Smooth muscle cell (in vitro differentiated cells): ENCODE measurements around the gene RPS6KA5. TPM values are rescaled to one million over a fixed set of nuclear protein-coding genes. Genes with fewer than 3 reads are reported as not detected.

Source experiments
- DNase-seq: peaks from one replicate; lab custom pipeline; 2025; ENCODE audit not compliant: unreplicated experiment; lab: John Stamatoyannopoulos, UW
- H2AFZ ChIP-seq: fragments of 200-600 bp; sonication (generic); 2 replicates; pipeline ENCODE4 v1.6.0; 2016; ENCODE audit warnings: antibody characterized with exemption, low read depth, mild to moderate bottlenecking
- H3F3A ChIP-seq: fragments of 200-600 bp; sonication (generic); 2 replicates; pipeline ENCODE4 v1.6.0; 2017; ENCODE audit warnings: antibody characterized with exemption, low read depth
- H3K27ac ChIP-seq: fragments of 200-600 bp; sonication (generic); 2 replicates; pipeline ENCODE4 v1.5.1; 2016; ENCODE audit warnings: low read depth, mild to moderate bottlenecking
- H3K27me3 ChIP-seq: fragments of 200-600 bp; sonication (generic); 2 replicates; pipeline ENCODE4 v1.6.1; 2016; ENCODE audit warnings: low read depth, mild to moderate bottlenecking
- H3K36me3 ChIP-seq: fragments of 200-600 bp; sonication (generic); 2 replicates; pipeline ENCODE4 v1.5.1; 2016; ENCODE audit warnings: low read depth
- H3K4me1 ChIP-seq: fragments of 200-600 bp; sonication (generic); 2 replicates; pipeline ENCODE4 v1.5.1; 2016; ENCODE audit warnings: low read depth
- H3K4me2 ChIP-seq: fragments of 200-600 bp; sonication (generic); 2 replicates; pipeline ENCODE4 v1.6.0; 2016; ENCODE audit warnings: mild to moderate bottlenecking
- H3K4me3 ChIP-seq: fragments of 200-600 bp; sonication (generic); 2 replicates; pipeline ENCODE4 v1.5.1; 2016; ENCODE audit warnings: mild to moderate bottlenecking
- H3K79me2 ChIP-seq: fragments of 200-600 bp; sonication (generic); 2 replicates; pipeline ENCODE4 v1.6.0; 2016; ENCODE audit warnings: low read depth, mild to moderate bottlenecking
- H3K9ac ChIP-seq: fragments of 200-600 bp; sonication (generic); 2 replicates; pipeline ENCODE4 v1.6.0; 2016; ENCODE audit warnings: low read depth
- H3K9me3 ChIP-seq: fragments of 200-600 bp; sonication (generic); replicated peaks from 2 replicates; pipeline ENCODE4 v1.5.1; 2016; ENCODE audit warnings: low read depth
- H4K20me1 ChIP-seq: fragments of 200-600 bp; sonication (generic); 2 replicates; pipeline ENCODE4 v1.6.0; 2016; ENCODE audit warnings: low read depth
- CTCF ChIP-seq: fragments of 200-600 bp; sonication (generic); IDR thresholded peaks from 2 replicates; pipeline ENCODE4 v1.5.1; 2017; ENCODE audit warnings: borderline replicate concordance, mild to moderate bottlenecking, antibody characterized with exemption; ENCODE audit not compliant: insufficient read depth, poor library complexity, severe bottlenecking
- WGBS: methylation state at CpG from one replicate; pipeline ENCODE4 v1.1.7; 2016; ENCODE audit warnings: low lambda C conversion rate; 5-methylcytosine and 5-hydroxymethylcytosine counted together
- polyA plus RNA-seq: library from polyadenylated mRNA; unstranded; fragments of >200 nt; fragmentation: Nextera tagmentation; extraction: Ambion mirVana; gene quantifications from 2 replicates; pipeline ENCODE4 v1.2.1, GENCODE V29; 2016
- total RNA-seq: library from RNA; depleted of rRNA; stranded (reverse); fragments of >200 nt; gene quantifications from 2 replicates; pipeline ENCODE4 v1.2.3, GENCODE V29; 2014

The RPS6KA5 gene
- total and polyA plus RNA-seq, 2 experiments from 2014 or later = 1.0 to 1.5 TPM

GRCh38 chr14:90874599-90874998 is 185.8 kb downstream of the RPS6KA5 start:
- Histone ChIP-seq H4K20me1 (no peaks in the 10 kb centered on the region), H3K9ac (no peak overlapping the region), H3K4me1 (peaks cover 9% of the 10 kb centered on the region), H3K27ac (no peak overlapping the region), H3K9me3 (no peaks in the 10 kb centered on the region), H3K4me2 (no peak overlapping the region), H3K4me3 (no peak overlapping the region), H2AFZ (no peak overlapping the region), H3K79me2 (no peaks in the 10 kb centered on the region), H3K27me3 (no peaks in the 10 kb centered on the region), H3K36me3 (no peaks in the 10 kb centered on the region), H3F3A (no peaks in the 10 kb centered on the region)
- no peak for TF ChIP-seq CTCF
- DNase-seq = no peak
- WGBS = 89% methylated on average over 5 of the region's 5 CpGs

- Histone ChIP-seq H3K36me3 (no peaks in the 10 kb centered on the region), H3K4me1 (peaks cover 9% of the 10 kb centered on the region), H3K79me2 (no peaks in the 10 kb centered on the region), H3K4me2 (peak overlapping the region; percentile 1), H3K9me3 (no peaks in the 10 kb centered on the region), H3K4me3 (no peak overlapping the region), H2AFZ (no peak overlapping the region), H3K27me3 (no peaks in the 10 kb centered on the region), H3K9ac (no peak overlapping the region), H4K20me1 (no peaks in the 10 kb centered on the region), H3F3A (no peaks in the 10 kb centered on the region), H3K27ac (peak overlapping the region; percentile 32)
- WGBS = 86% methylated on average over 9 of the region's 9 CpGs
- no peak for DNase-seq
- no peak for TF ChIP-seq CTCF
These were observed 188.7 kb downstream of the RPS6KA5 start for GRCh38 chr14:90871605-90872233.

- Histone ChIP-seq H3K79me2 (no peaks in the 10 kb centered on the region), H3K9me3 (no peaks in the 10 kb centered on the region), H3K27ac (peak overlapping the region; percentile 9), H3K4me2 (peak overlapping the region; percentile 1), H4K20me1 (no peaks in the 10 kb centered on the region), H3K9ac (no peak overlapping the region), H3K4me1 (peaks cover 9% of the 10 kb centered on the region), H3K36me3 (no peaks in the 10 kb centered on the region), H3K27me3 (no peaks in the 10 kb centered on the region), H3K4me3 (no peak overlapping the region), H2AFZ (no peak overlapping the region), H3F3A (no peaks in the 10 kb centered on the region)
- no peak for DNase-seq
- WGBS = 95% methylated on average over 1 of the region's 1 CpG
- TF ChIP-seq CTCF = no peak
These were observed 189.4 kb downstream of the RPS6KA5 start for GRCh38 chr14:90870950-90871604.

- Histone ChIP-seq H3K79me2 (no peaks in the 10 kb centered on the region), H4K20me1 (no peaks in the 10 kb centered on the region), H3K9ac (no peak overlapping the region), H3K27ac (no peak overlapping the region), H3K27me3 (no peaks in the 10 kb centered on the region), H3K9me3 (no peaks in the 10 kb centered on the region), H3F3A (no peaks in the 10 kb centered on the region), H3K4me1 (peaks cover 9% of the 10 kb centered on the region), H2AFZ (no peak overlapping the region), H3K36me3 (no peaks in the 10 kb centered on the region), H3K4me2 (no peak overlapping the region), H3K4me3 (no peak overlapping the region)
- no peak for TF ChIP-seq CTCF
- no peak for DNase-seq
These were observed 192.9 kb downstream of the RPS6KA5 start for GRCh38 chr14:90867501-90867900.
